GM18499 (cell line): ENCODE measurements around the gene SMYD3.

ENCODE experiments used
- ATAC-seq: cut with Tn5 transposase; IDR thresholded peaks from one replicate; pipeline ENCODE4 v1.9.1; 2021; ENCODE audit warnings: moderate number of reproducible peaks; ENCODE audit not compliant: insufficient read depth, unreplicated experiment

Gene SMYD3

DNA sequence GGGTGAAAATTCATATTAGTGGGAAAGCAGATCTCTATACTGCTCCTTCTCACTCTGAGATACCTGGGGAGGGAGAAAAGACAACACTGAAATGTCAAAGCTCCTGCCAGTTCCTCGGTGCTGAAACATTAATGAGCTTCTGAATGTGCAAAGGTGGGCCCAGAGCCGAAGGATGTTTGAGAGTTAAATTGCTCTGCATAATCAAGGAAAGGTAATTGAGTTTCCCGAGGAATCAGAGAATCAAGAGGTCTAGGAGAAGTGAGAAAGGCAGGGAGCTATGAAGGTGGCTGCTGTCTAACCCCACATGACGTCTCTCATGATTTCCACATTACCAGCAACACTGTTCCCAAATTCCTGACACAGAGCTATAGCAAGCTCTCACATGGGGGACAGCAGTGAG lies 346.7 kb downstream of the SMYD3 start:
- no peak for ATAC-seq

DNA sequence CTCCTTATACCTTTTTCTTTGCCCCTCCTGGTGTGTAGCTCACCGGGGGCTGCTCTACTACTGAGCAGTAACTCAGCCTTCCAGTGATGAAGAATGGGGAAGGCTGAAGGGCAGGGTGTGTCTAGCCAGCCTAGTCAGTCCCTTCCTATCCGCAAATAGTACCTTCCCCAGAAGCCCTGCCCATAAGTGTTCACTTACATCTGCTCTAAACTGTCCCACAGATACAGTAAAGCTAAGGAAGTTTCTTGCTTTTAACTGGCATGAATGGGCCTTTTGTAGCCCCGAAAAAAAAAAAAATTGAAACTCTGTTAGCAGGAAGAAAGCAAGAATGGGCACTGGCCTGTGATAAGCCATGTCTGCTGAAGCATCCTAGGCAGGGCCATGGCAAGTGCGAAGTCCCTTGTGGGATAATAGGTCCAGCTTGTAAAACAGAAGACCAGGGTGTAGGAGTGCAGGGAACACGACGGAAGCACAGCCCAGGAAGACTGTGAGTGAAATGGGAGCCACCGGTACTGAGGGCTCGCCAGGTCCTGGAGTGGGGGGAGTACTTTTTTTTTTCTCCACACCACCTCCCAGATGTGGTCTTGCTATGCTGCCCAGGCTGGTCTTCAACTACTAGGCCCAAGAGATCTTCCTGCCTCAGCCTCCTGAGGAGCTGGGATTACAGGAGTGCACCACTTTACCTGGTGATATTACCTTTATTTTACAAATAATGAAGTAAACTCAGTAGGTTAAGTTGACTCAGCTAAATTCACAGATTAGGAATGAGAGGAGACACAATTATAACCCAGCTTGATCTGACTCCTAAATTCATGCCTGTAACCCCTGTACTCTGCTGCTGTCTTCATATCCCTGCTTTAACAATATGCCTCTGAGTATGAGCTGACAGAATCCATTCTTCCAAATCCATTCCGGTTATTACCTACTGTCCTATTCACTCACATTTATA lies 347.5 kb downstream of the SMYD3 start:
- ATAC-seq: no peak

- ATAC-seq: no peak
Measured at GRCh38 chr1:246158131-246158530, 348.9 kb downstream of the SMYD3 start.

GRCh38 chr1:246157516-246157915 lies 349.6 kb downstream of the SMYD3 start:
- ATAC-seq: no peak

DNA sequence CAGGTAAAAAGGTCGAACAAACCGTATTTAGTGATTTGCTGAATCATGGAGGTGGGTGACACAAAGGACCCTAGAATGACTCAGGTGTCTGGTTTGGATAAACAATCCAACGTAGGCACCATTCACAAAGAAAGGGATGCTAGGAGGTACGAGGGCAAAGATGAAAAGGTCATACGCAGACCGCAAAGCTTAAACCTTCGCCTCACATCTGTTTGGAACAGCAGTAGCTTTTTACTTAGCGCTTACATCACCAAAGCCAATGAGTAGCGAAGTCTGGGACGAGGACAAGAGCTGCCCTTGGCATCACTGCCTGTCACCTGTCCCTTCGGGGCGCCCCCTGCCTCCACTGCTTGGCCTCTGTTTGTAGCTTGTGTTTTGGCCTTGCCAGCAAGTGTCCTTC lies 350.2 kb downstream of the SMYD3 start:
- no peak for ATAC-seq

DNA sequence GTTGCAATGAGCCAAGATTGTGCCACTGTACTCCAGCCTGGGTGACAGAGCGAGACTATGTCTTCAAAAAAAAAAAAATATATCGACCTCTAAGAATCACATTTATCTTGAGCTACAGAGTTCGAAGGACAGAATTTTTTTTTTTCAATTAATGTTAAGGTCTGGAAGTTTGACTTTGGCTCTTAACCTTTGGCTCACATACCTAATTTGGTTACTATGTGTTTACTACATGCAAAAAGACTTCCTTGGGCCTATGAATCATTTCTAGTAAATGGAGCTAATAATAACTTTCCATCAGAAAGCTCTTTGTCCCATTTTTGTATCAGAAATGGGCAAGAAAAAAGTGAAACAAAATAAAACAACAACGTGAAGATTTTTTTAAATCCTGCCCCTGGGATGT lies 351.2 kb downstream of the SMYD3 start:
- no peak for ATAC-seq

GRCh38 chr1:246153796-246154212 lies 353.3 kb downstream of the SMYD3 start:
- no peak for ATAC-seq

DNA sequence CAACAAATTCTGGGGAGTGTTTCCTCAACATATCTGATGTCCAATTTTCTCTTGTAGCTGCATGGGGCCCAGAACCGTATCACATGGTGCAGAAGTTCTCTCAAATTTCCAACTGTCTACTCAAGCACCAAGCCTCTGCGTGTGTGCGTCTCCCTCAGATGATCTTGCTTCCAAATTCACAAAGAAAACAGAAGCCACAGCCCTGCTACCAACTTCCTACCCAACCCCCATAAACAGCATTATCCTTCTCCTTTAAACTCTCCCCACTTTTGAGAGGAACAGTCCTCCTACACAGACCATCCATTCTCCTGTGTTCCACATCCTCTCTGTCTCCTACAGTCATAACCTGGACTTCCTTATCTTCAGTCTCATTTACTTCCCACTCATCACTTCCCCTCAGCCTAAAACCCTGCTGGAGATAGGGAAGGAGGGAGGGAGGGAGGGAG lies 354.1 kb downstream of the SMYD3 start:
- ATAC-seq: no peak

DNA sequence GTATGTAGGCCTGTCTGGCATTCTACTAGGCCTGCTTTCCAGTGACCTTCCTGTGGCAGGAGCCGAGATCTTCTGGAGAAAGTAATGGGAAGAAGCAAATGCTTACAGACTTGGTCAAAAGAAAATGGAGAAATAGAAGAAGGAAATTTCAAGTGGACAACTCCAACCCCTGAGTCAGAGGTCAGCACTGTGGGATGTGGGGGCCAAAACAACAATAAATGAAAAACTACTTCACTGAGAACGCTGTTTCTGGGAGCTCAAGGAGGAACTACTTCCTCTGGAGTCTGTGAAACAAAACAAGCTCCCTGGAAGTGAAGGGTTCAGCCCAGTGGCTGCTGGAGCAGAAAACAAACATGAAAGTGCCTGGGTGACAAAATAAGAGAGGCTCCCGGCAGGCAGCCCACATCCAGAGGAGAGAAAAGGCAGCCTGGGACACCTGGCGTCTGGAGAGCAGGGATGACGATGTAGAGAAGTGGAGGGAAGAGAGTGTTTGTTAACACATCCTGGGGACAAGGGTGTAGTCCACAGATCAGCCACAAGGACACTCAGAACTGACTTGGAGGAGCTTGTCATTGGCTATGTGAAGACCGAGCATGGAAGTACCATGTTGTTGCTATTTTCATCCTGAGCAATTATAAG lies 355.2 kb downstream of the SMYD3 start:
- ATAC-seq: no peak

DNA sequence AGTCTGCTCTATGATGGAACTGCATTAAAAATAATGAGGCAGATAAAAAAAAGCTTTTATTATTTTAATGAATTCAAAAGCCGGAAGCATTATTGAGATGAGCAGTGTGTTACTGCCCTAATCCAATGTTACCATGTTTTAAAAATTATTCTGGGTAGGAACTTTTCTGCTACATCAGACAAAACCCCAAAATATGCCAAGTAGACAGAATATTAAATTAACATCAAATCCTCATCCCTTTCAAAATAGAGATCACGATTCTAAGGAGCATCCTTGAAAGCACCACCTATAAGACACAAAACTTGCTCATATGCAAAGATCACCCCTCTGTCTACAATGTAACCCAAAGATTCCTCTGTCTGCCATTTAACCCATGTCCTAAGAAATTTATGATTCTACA lies 357.5 kb downstream of the SMYD3 start:
- ATAC-seq: no peak

DNA sequence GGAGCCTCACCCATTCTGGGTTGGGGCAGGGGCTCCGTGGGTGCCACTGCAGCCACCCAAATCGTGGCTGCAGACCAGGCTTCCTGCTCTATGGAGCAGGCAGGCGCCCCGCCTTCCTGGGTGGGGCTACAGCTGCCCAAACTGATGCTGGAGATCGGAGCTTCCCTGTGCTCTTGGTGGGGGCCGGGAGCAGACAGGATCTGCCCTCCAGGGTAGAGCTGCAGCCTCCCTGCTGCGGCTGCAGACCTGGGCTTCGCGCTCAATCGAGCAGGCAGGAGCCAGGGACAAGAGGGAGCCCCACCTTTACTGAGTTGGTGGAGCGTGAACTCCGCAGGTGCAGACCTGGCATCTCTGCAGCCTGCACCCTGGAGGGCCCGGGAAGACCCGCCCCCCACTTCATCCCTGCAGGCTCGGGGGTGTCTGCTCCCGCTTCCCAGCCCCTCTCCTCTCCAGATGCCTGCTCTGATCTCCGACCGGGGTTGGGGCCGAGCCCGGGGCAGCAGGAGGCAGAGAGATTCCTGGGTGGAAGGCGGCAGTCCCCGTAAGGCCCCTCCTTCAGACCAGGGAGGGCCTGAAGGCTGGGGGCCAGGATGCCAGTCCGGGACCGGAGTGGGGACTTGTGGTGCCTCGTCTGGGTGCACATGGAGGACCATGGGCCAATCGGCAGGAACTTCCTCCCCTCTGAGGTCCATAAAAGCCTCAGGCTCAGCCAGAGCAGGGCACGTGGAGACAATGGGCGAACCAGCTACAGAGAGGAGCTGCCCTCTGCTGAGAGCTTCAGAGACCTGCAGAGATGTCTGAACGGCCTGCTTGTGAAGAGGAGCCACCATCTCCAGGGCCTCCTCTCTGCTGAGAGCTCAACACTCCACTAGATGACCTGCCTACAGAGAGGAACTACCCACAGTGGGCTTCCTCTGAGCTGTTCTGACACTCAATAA lies 359.3 kb downstream of the SMYD3 start:
- no peak for ATAC-seq

DNA sequence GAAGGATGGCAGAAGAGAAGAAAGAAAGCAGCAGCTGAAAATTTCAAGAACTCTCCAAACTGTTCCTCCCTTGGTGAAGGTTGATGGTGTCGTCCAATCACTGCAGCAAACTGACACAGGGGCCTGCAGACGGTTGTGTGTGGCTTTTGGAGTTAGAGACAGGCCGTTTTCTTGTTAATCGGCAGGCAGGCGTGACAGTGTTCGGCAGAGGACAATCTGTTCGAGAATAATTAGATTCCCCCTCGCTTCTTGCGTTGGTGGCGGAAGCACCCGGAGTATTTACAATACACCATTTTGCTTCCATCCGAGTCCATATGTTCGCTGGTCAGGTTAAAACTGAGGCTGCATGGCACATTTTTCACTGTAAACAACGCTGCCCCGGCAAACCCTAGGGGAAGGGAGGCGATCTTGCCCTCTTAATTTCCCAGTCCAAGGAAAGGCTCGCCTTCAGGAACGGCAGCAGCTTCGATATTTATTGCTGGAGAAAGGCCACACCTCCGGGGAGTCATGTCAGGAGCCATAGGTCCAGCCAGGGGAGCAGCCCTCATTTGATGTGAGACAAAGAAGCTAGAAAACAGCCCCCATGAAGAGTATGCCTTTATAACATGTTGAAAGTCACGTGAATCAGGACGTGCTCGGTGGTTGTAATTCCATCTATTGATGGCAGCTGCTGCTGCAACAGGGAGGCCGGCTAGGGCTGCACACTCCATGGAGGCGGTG lies 360.1 kb downstream of the SMYD3 start:
- no peak for ATAC-seq

DNA sequence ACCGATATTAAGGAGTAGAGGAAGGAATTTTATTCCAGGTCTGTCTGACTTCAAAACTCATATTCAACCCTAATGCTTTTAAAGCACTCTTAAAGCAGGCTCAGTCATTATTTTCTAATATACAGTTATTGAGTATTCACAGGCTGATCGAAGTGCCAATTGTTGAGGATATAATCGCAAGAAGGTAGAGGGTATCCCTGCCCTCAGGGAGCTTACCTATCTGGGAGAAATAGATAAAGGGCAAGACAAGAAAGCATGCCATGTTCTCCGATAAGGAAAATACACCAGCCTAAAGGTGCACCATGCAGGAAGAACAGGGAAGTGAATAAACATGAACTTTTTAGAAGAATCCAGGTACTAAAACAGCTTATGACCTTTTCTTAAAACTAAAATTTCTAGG lies 361.2 kb downstream of the SMYD3 start:
- no peak for ATAC-seq

DNA sequence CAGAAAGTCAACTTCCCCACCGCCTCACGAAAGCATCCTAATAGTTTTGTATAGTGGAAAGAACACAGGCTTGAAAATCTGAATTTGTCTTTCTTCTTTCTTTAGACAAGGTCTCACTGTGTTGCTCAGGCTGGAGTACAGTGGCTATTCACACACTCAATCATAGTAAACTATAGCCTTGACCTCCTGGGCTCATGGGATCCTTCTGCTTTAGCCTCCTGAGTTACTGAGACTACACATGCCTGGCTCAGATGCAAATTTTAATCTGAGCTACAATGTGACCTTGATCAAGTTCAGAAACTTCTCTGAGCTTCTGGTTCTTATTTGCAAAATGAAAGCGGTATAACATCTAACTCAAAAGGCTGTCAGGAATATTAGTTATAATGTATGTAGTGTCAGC lies 362.1 kb downstream of the SMYD3 start:
- ATAC-seq: no peak

GRCh38 chr1:246142320-246142893 lies 364.7 kb downstream of the SMYD3 start:
- no peak for ATAC-seq

DNA sequence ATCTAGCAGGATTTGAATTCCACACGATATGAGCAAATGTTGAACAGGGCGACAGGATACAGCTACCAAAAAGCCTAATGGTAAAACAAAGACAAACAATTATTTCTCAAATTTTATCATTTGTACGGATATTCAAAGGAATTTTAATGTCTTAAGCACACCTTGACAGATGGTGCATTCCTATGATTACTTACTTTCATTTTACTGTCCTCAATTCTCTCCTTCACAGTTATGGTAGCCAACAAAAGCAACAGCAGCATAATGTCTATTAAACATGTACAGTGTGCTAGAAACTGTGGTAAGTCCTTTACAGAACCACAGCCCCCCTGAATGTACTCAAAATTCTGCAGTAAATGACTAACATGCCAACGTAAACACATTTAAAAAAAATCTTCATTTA lies 365.8 kb downstream of the SMYD3 start:
- ATAC-seq: no peak

GRCh38 chr1:246139745-246140182 lies 367.3 kb downstream of the SMYD3 start:
- ATAC-seq: no peak

GRCh38 chr1:246138781-246139180 lies 368.3 kb downstream of the SMYD3 start:
- no peak for ATAC-seq

DNA sequence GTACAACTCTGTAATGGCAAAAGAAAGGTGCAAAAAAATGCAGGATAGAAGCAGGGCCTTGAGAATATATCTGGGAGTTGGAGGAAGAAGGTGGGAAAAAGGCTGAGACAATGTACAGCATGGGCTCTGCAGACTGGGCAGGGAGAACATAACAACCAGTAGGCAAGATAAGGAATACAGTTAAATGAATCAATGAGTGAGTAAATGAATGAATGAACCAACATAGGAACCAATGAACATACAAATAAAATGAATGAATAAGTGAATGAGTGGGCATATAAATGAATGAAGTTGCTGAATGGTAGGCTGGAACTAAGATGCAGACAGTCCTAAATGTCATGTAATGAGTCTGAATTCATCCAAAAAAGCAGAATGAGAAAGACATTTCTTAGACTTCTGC lies 370.6 kb downstream of the SMYD3 start:
- ATAC-seq: no peak

- ATAC-seq: no peak
Measured at GRCh38 chr1:246134789-246135188, 372.3 kb downstream of the SMYD3 start.
